GM18526 (cell line): Measurements from ENCODE around the gene UST.

ENCODE experiments used
- POLR2A ChIP-seq: IDR thresholded peaks from 3 replicates; pipeline ENCODE4 v1.6.1; 2011; ENCODE audit not compliant: insufficient read length; ENCODE audit errors: extremely low read depth

UST gene, protein sequence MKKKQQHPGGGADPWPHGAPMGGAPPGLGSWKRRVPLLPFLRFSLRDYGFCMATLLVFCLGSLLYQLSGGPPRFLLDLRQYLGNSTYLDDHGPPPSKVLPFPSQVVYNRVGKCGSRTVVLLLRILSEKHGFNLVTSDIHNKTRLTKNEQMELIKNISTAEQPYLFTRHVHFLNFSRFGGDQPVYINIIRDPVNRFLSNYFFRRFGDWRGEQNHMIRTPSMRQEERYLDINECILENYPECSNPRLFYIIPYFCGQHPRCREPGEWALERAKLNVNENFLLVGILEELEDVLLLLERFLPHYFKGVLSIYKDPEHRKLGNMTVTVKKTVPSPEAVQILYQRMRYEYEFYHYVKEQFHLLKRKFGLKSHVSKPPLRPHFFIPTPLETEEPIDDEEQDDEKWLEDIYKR

DNA sequence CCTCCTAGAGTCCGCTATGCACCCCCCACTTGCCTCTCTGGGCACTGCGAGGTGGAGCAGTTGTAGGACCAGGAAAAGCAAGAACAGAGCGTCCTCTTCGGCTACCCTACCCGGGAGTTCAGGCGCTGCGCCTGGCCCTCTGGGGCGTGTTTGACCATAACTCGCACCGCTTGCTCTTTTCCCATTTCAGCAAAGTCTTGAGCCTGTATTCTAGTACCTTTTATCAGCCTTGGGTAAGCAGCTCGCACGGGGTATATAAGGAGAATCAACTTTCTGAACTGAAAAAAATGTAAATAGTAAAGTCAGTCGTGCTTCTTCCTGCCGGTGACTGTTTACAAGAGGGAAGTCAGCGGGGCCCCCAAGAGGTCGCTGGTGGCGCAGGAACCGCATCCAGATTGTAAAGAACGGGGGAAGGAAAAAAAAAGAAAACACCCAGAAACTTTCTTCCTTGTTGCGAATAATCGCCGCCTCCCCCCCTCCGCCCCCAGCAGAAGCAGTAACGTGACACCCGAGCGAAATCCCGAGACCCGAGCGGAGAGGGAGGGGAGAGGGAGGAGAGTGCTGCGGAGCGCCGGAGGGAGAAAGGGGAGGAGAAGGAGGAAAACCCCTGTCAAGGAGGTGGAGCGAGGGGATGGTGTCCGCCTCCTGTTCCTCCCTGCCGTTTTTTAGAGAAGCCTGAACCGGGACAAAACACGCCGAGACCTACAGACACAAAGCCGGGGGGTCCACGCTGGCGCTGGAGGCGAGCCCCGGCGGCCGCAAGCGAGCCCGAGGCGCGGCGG lies at the start of gene UST:
UST (plus strand) TSS at position 668 of the 782 bp plus-strand sequence. CDS start 401 bp downstream, outside the sequence.
- TF ChIP-seq POLR2A, result no peak

DNA sequence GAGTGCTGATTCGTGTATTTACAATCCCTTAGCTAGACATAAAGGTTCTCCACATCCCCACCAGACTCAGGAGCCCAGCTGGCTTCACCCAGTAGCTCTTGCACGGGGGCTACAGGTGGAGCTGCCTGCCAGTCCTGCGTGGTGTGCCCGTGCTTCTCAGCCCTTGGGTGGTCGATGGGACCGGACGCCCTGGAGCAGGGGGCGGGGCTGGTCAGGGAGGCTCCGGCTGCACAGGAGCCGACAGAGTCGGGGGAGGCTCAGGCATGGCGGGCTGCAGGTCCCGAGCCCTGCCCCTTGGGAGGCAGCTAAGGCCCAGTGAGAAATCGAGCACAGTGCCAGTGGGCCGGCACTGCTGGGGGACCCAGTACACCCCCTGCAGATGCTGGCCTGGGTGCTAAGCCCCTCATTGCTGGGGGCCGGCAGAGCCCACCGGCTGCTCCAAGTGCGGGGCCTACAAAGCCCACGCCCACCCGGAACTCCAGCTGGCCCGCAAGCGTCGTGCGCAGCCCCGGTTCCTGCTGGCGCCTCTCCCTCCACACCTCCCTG lies 48.9 kb upstream of the UST start:
- TF ChIP-seq POLR2A, result no peak

DNA sequence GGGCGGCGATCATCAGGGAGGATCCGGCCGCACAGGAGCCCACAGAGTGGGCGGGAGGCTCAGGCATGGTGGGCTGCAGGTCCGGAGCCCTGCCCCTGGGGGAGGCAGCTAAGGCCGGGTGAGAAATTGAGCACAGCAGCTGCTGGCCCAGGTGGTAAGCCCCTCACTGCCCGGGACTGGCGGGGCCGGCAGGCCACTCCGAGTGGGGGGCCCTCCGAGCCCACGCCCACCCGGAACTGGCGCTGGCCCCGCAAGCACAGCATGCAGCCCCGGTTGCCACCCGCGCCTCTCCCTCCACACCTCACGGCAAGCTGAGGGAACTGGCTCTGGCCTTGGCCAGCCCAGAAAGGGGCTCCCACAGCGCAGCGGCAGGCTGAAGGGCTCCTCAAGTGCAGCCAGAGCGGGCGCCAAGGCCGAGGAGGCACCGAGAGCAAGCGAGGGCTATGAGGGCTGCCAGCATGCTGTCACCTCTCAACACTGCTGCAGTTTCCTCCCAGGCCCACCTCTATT lies 48.1 kb upstream of the UST start:
- no peak for TF ChIP-seq POLR2A

DNA sequence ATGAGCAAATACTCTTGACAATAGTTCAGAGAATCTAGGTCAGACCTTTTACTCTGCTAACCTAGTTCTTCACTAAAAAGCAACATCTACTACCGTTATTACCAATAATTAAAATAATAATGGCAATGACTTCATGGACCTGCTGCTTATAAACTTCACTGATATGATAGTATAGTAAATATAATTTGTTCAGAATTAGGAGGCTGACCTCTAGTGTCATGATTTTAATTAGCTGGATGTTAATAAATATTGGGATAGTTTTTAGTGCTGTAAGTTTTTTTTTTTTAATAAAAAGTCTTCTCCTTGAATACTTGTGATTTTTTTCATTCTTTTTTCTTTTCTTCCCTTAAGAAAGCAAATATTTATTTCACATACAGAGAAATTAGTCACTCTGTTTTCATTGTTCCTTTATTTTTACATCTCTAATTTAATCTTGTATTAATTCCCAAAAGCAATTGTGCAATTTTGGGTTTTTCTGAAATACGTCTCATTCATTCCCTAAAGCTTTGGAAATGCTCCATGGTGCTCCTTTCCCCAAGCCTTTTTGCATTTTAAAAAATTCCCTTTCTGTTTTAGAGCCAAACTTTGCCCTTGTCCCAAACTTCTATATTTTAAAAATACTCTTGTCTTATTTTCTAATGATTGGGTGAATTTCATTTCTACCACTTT lies 46.6 kb upstream of the UST start:
- TF ChIP-seq POLR2A, result no peak

DNA sequence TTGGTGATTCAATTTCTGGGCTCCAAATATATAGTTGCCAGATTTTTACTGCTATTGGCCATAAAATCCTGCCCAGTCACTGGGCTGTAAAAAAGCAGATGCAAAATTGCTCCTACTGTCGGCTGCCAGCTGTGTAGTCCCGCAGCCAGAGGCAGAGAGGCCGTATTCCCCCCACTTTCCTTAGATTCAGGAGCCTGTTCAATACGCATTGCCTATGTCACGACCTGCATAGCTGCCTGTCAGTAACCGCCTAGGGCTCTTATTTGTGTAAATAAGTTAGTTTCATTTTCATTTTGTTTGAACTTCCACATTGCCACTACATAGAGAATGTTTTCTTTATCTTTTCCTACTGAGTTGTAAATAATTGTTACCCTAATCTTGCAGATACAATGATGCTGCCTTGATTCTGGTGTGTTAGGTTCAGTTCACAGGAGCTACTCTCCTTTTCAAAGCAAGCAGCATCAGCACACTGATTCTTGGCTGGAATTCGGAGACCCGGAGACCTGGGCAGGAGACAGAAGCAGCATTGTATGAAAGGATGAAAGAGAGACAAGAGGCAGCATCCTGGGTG lies 46.0 kb upstream of the UST start:
- no peak for TF ChIP-seq POLR2A

DNA sequence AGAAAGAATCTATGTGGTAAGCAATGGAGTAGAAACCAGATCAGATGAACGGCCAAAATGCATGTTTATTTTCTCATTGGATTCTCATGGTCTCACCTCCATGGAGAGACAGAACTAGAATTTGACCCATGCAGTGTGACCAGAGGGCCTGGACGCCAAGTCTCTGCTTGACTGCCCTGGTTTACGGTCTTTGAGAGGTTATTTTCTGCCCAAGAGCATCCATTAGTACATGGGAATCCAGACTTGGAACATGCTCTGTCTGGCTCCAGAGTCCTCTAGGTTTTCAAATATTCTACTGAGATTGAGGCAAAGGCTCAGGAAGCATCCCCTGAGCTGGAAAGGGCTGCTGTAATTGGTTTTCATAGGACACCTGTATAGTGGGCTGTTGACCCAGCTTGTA lies 45.5 kb upstream of the UST start:
- TF ChIP-seq POLR2A, result no peak

DNA sequence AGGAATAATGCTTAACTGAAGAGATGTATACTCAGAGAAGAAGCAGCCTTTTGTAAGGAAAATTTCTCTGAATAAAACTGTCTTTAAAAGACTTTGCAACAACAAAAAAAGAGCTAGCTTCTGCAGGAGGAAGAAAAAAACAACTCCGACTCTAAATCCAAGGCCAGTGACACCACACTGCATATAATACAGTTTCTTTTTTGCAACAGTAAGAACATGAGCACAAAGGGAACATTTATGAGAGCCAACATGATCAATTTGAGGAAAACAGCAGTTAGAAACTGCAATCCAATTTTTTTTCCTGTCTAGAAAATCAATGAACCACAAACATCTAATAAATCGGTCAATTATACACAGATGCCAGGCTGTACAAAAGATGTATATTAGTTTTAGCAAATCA lies 42.9 kb upstream of the UST start:
- TF ChIP-seq POLR2A, result no peak

DNA sequence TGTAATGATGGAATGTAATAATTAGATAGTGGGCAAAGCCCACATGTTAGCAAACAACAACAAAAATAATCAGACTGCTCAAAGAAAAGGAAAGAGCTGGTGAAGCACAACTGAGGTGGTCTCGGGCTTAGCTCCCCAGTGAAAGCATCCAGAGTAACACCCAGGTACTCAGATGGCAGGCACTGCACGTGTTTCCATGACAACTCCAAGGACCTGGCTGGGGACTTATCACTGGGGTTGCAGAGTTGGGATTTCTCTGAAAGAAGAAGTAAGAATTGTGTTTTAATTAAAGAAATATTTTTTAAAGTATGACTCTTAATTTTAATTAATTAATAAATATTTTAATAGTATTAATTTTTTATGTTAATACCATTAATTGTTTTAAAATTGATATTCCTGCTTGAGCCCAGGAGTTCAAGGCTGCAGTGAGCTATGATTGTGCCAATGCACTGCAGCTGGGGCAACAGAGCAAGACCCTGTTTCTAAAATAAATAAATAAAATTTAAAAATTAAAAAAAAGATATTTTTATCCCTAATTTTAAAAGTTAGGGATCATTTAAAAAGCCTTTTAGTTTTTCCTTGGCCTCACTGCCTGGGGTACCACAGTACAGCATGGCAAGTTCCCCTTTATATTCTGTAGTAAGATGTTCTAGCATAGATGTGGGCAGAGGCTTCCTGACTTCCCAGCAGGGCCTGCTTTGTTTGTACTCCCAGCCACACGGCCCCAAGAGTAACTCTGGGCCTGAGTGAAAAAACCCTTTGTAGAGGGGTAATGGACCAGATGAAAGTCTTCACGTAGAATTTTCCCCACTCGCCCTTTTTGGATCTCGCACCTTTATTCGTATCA lies 42.2 kb upstream of the UST start:
- TF ChIP-seq POLR2A, result no peak

DNA sequence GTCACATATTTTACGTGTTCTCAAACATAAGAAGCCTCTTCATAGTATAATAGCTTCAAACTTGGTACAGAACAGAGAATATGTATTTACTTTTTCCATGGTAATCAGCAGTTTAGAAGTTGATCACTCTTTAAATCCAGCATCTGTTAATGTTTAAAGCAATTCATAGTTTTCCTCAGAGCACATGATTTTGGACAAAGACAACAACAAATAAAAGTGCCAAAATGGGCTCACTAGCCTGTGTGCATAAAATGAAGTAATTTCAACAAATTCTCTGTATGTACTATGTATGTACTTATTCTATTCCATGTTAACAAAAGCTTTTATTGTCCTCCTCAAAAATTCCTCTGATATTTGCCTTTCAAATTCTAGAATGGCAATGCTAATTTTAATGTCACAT lies 38.1 kb upstream of the UST start:
- TF ChIP-seq POLR2A, result no peak

DNA sequence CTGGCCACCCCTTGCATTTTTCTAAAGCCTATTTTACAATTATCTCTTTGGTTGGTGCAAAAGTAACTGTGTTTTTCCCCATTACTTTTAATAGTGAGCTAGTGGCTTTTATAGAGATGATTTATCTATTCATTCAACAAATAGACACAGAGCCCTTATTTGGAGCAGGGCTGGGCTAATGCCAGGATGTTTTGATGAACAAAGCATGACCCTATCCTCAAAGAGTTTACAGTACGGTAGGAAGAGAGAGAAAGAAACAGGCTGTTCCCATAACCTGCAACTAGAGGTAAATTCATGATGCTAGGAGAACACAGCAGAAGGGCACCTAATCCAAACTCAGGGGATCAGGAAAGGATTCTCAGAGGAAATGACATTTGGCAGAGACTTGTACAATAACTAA lies 37.3 kb upstream of the UST start:
- TF ChIP-seq POLR2A, result no peak

DNA sequence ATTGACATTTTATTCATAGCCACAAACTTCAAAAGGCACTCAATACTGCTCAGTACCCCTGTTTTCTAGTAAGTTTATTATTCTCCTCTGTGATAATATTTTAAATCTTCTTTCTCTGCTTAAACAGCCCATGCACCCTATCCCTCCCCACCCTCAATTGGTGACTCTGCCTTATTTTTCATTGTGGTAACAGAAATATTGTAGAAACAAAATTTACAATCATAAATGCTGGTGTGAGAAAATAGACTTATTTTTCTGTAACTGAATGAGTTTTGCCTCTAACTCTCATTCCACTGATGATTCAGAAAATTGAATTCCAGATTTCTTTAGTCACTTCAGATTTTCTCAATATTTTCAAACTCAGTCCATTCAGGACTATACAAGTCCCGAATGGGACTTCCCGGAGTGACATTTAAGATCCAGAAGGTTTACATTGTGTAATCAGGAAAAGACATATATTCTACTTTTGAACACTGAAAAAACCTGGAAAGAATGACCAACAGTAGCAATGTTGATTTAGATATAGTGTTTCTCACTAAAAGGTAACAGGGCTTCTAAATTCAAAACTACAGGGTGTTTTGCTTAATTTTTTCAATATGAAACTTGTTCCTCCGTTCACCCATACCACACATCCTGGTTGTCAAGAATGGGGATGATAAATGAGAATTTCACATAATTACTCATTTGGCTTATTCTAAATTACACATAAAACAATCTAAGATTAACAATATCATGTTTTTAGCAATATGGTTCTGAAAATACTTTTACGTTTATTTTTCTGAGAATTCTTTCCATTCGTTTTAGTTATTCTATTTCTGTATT lies 34.8 kb upstream of the UST start:
- no peak for TF ChIP-seq POLR2A

DNA sequence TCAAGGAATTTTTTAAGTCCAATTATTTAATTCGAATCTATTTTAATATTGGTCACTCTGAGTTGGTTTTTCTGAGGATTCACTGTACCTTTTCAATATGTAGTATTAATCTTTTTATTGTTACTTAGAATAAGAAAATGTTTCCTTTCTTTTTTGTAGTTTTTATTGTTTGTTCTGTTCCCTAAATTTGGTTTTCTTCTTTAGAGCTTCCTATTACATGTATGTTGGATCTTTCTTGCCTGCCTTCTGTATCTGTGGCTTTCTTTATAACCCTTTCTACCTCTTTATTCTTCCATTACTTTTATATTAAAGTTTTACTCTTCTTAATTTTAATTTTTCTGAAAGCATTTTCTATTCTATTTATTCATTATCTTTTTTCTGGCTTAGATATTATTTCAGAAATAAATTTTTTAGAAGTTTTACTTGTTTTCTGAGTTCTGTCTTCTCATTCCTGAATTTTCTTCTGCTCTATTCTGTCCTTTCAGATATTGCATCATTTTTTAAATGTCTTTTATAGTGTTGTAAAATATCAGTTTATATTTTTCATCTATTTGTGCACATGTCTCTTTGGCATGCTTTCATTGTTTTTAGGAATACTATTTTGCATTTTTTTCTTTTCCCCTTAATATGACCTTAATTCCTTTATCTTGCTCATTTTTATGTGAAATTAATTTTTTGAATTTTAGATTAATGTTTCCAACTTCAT lies 33.6 kb upstream of the UST start:
- no peak for TF ChIP-seq POLR2A

DNA sequence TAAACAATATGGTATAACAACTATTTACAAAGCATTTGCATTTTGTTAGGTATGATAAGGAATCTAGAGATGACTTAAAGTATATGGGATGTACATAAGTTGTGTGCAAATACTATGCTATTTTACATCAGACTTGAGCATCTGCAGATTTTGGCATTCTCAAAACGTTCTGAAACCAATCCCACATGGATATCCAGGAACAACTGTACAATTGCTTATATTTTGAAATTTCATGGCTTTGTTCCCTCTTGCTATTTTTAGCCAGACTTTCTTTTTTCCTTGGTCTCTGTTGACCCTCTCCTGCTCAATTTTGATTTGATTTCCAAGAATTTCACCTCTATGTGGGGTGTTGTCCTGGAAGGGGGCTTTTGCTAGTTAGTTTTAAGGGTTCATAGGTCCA lies 32.9 kb upstream of the UST start:
- TF ChIP-seq POLR2A, result no peak
